ENCODE results near the gene ATP4A. TPM values are rescaled to one million over a fixed set of nuclear protein-coding genes. Genes with fewer than 3 reads are reported as not detected.
A peak's percentile ranks its signal among the peaks of the same experiment; 100 is the strongest.

The ATP4A gene
- total and polyA plus RNA-seq, 9 of the 15 experiments (the other 6 are each of a cell fraction or from before 2014, with no cell fraction given), result 0.15 TPM; not detected in 8

DNA sequence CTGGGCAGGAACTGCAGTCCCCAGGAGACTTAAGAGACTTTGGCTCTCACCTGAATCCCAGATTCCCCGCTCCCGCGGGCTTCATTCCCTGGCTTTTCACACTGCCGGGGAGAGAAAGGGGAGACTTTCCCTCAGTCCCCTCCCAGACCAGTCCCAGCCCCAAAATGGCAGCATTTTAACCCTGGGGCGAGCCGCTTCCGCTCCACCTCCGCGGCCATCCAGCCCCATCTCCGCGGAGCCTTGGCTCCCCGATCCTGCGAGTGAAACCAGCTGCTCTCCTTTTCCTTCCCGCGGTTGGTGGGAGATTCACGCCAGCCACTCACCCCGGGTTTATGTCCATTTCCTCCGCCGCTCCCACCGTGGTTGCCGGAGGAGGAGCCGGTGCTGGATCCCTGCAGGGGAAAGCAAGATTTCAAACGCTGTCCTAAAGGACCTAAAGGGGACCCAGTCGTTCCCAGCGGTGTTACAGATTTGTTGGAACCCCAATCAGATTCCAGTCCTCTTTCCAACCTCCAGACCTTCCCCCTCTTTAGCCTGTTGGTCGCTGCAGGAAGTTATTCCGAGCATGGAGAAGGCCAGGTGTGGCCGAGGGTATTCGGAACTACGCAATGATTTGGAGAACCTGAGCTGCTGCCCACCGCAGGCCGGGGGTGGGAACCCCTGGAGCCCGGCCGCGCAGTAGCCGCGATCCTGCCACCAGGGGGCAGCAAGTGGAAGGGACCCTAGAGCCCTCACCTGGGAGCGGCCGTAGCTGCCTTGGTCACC is 53.4 kb downstream of the ATP4A start (continued):
- TF ChIP-seq HOMEZ (CRISPR knock-in tag; IDR thresholded peaks at IDR 0.05), result no peak
- TF ChIP-seq CTCFL (IDR thresholded peaks at IDR 0.05; ENCODE audit: borderline replicate concordance, insufficient read depth, low read depth, low read length, poor library complexity, severe bottlenecking), result peak; percentile 61
- TF ChIP-seq NR3C1 (CRISPR knock-in tag; IDR thresholded peaks at IDR 0.05), result no peak
- 0 out of 2 replicates have a peak, but pooled peaks have one; percentile 47 for TF ChIP-seq XRCC5 (IDR thresholded peaks at IDR 0.05; ENCODE audit: low read depth, low read length)
- TF ChIP-seq, protein P1, sequence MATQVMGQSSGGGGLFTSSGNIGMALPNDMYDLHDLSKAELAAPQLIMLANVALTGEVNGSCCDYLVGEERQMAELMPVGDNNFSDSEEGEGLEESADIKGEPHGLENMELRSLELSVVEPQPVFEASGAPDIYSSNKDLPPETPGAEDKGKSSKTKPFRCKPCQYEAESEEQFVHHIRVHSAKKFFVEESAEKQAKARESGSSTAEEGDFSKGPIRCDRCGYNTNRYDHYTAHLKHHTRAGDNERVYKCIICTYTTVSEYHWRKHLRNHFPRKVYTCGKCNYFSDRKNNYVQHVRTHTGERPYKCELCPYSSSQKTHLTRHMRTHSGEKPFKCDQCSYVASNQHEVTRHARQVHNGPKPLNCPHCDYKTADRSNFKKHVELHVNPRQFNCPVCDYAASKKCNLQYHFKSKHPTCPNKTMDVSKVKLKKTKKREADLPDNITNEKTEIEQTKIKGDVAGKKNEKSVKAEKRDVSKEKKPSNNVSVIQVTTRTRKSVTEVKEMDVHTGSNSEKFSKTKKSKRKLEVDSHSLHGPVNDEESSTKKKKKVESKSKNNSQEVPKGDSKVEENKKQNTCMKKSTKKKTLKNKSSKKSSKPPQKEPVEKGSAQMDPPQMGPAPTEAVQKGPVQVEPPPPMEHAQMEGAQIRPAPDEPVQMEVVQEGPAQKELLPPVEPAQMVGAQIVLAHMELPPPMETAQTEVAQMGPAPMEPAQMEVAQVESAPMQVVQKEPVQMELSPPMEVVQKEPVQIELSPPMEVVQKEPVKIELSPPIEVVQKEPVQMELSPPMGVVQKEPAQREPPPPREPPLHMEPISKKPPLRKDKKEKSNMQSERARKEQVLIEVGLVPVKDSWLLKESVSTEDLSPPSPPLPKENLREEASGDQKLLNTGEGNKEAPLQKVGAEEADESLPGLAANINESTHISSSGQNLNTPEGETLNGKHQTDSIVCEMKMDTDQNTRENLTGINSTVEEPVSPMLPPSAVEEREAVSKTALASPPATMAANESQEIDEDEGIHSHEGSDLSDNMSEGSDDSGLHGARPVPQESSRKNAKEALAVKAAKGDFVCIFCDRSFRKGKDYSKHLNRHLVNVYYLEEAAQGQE (IDR thresholded peaks at IDR 0.05; ENCODE audit: borderline replicate concordance), result peak; percentile 63; the same call in 1 of the 2 replicates
- TF ChIP-seq, protein P1 (CRISPR knock-in tag; IDR thresholded peaks at IDR 0.05; ENCODE audit: low read depth), result no peak
- TF ChIP-seq SP1 (CRISPR knock-in tag; IDR thresholded peaks at IDR 0.05), result peak; percentile 33; the same call in 1 of the 2 replicates
- TF ChIP-seq MAZ (CRISPR knock-in tag; conservative IDR thresholded peaks at IDR 0.05 in 1 of 2, IDR thresholded peaks at IDR 0.05 in 1 of 2), result 0 out of 4 replicates have a peak, but pooled peaks of 1 of the 2 experiments have one; percentile 25
- TF ChIP-seq SMC3 (conservative IDR thresholded peaks at IDR 0.05; ENCODE audit: insufficient read depth, low read depth, low read length), result peak; percentile 73
- TF ChIP-seq ZEB2 (IDR thresholded peaks at IDR 0.05), result peak; percentile 53; the same call in 1 of the 2 replicates
- TF ChIP-seq MITF (IDR thresholded peaks at IDR 0.05), result no peak

Measured in K562 (cell line).